Neural cell (in vitro differentiated cells): Measurements from ENCODE around the gene PTGFR.

Experiments
- POLR2AphosphoS5 ChIP-seq: IDR thresholded peaks from 2 replicates; pipeline ENCODE4 v1.6.1; 2012
- TAF1 ChIP-seq: IDR thresholded peaks from 2 replicates; pipeline ENCODE4 v1.6.1; 2012; ENCODE audit warnings: low read depth
- TF ChIP-seq, protein P1 (sequence below): fragments of 450-650 bp; IDR thresholded peaks from 2 replicates; pipeline ENCODE4 v1.5.1; 2014; ENCODE audit warnings: antibody characterized with exemption, mild to moderate bottlenecking, moderate library complexity; ENCODE audit not compliant: poor library complexity, severe bottlenecking

DNA sequence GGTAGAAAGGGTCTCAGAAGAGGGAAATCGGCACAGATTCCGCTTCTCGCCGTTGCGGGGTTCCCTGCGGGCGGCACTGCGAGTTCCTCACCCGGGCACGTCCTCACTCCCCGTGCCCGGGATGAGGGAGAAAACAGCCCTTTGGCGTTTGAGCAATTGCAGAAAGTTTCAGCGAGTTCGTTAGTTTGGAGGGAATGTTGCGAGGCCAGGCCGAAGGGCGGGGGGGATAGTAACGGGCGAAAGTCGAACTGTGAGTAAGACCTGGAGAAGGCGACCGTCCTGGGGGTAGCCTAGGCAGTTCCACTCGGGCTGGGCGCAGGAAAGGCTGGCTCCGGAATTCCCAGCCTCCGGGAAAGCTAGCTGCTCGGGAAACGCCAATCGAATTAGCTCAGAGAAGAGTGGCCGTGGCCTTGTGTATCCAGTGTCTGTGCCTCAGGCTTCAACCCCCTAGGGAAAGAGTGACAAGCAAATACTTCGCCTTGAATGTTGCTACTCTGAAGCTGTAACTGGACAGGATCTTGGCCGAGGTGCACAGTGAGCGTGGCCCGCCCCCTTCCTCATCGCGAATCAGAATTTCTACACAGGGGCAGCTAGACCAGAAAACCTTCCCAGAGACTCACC lies 787 bp downstream of the PTGFR start:
- TF ChIP-seq, protein P1, sequence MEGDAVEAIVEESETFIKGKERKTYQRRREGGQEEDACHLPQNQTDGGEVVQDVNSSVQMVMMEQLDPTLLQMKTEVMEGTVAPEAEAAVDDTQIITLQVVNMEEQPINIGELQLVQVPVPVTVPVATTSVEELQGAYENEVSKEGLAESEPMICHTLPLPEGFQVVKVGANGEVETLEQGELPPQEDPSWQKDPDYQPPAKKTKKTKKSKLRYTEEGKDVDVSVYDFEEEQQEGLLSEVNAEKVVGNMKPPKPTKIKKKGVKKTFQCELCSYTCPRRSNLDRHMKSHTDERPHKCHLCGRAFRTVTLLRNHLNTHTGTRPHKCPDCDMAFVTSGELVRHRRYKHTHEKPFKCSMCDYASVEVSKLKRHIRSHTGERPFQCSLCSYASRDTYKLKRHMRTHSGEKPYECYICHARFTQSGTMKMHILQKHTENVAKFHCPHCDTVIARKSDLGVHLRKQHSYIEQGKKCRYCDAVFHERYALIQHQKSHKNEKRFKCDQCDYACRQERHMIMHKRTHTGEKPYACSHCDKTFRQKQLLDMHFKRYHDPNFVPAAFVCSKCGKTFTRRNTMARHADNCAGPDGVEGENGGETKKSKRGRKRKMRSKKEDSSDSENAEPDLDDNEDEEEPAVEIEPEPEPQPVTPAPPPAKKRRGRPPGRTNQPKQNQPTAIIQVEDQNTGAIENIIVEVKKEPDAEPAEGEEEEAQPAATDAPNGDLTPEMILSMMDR: no peak
- TF ChIP-seq TAF1 (no peak), POLR2AphosphoS5 (no peak)
